G401.6 (cell line): Measurements from ENCODE around the gene STRIP2.
"Not testable (repeated sequence)": the region's sequence is repeated elsewhere in the genome, so short reads cannot be mapped to it uniquely, and the experiment has no call there.

Experiments used
- FAIRE-seq: peaks from 2 replicates; lab custom pipeline; 2012; peaks lifted over from hg19 to GRCh38; lab: Jason Lieb, UNC

Gene STRIP2

GRCh38 chr7:129453510-129454248 is 19.4 kb downstream of the STRIP2 start:
- FAIRE-seq, result no peak

- no peak for FAIRE-seq
Observed at GRCh38 chr7:129454249-129454551, 20.0 kb downstream of the STRIP2 start.

- FAIRE-seq, result no peak
Observed at GRCh38 chr7:129456421-129456820, 22.2 kb downstream of the STRIP2 start.

GRCh38 chr7:129457101-129457500 is 22.9 kb downstream of the STRIP2 start:
- FAIRE-seq, result no peak

- FAIRE-seq, result no peak
Observed at GRCh38 chr7:129458171-129458570, 23.9 kb downstream of the STRIP2 start.

GRCh38 chr7:129461809-129462208 is 27.6 kb downstream of the STRIP2 start:
- FAIRE-seq, result no peak

GRCh38 chr7:129462420-129462819 is 28.2 kb downstream of the STRIP2 start:
- FAIRE-seq, result no peak

GRCh38 chr7:129464194-129464593 is 30.0 kb downstream of the STRIP2 start:
- FAIRE-seq, result no peak

GRCh38 chr7:129465080-129465479 is 30.8 kb downstream of the STRIP2 start:
- no peak for FAIRE-seq

GRCh38 chr7:129466796-129467195 is 32.6 kb downstream of the STRIP2 start:
- FAIRE-seq, result no peak

- FAIRE-seq, result no peak
Observed at GRCh38 chr7:129468087-129468486, 33.9 kb downstream of the STRIP2 start.

- no peak for FAIRE-seq
Observed at GRCh38 chr7:129468547-129468946, 34.3 kb downstream of the STRIP2 start.

GRCh38 chr7:129469930-129470329 is 35.7 kb downstream of the STRIP2 start:
- no peak for FAIRE-seq

GRCh38 chr7:129470411-129470810 is 36.2 kb downstream of the STRIP2 start:
- FAIRE-seq, result no peak

GRCh38 chr7:129471402-129471827 is 37.2 kb downstream of the STRIP2 start:
- no peak for FAIRE-seq

GRCh38 chr7:129475931-129476330 is 41.7 kb downstream of the STRIP2 start:
- FAIRE-seq, result not testable (repeated sequence)

- not testable (repeated sequence) for FAIRE-seq
Observed at GRCh38 chr7:129476398-129476797, 42.2 kb downstream of the STRIP2 start.

- FAIRE-seq, result no peak
Observed at GRCh38 chr7:129479831-129480230, 45.6 kb downstream of the STRIP2 start.

GRCh38 chr7:129480674-129481363 is 46.6 kb downstream of the STRIP2 start:
- FAIRE-seq, result no peak

- FAIRE-seq, result not testable (repeated sequence)
Observed at GRCh38 chr7:129481376-129481775, 47.1 kb downstream of the STRIP2 start.

- no peak for FAIRE-seq
Observed at GRCh38 chr7:129482781-129483180, 48.5 kb downstream of the STRIP2 start.

GRCh38 chr7:129489491-129489890 is 55.3 kb downstream of the STRIP2 start:
- no peak for FAIRE-seq

- no peak for FAIRE-seq
Observed at GRCh38 chr7:129492391-129492790, 58.2 kb downstream of the STRIP2 start.

GRCh38 chr7:129493555-129493954 is 59.3 kb downstream of the STRIP2 start:
- no peak for FAIRE-seq
